Fibroblast of mammary gland (primary cell): Measurements from ENCODE around the gene CHST13.

ENCODE experiments used
- DNase-seq: peaks from one replicate; pipeline ENCODE4 v3.0.0-alpha.2; 2010; ENCODE audit warnings: low read depth
- H3K4me3 ChIP-seq: 2 replicates; pipeline ENCODE4 v1.5.1; 2011; ENCODE audit warnings: low read depth, mild to moderate bottlenecking, low read length, moderate library complexity; ENCODE audit not compliant: control insufficient read depth
- TF ChIP-seq, protein P1 (sequence below): conservative IDR thresholded peaks from 2 replicates; pipeline ENCODE4 v1.5.1; 2011; ENCODE audit warnings: low read depth, low read length, inconsistent platforms; ENCODE audit not compliant: control insufficient read depth, insufficient read depth

CHST13 gene

DNA sequence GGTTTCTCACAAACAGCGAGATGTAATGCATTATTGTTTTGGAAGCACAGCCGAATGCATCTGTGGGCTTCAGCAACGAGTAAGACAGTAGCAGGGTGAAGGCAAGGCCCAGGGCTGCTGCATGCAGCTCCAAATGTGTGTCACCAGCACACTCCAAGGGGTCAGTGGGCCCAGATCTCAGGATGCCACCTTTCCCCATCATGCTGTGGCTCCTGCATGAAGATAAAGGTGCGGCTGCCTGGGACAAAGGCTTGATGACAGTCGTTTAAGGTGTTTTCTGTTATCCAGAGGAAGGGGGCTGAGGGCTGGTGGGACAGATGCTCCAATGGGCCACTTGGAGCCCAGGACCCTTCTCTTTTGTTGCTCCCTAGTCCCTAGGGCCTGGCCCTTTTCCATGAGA is 21.6 kb downstream of the CHST13 start:
- DNase-seq: no peak
- H3K4me3 ChIP-seq: no peak overlapping the region
- TF ChIP-seq, protein P1, sequence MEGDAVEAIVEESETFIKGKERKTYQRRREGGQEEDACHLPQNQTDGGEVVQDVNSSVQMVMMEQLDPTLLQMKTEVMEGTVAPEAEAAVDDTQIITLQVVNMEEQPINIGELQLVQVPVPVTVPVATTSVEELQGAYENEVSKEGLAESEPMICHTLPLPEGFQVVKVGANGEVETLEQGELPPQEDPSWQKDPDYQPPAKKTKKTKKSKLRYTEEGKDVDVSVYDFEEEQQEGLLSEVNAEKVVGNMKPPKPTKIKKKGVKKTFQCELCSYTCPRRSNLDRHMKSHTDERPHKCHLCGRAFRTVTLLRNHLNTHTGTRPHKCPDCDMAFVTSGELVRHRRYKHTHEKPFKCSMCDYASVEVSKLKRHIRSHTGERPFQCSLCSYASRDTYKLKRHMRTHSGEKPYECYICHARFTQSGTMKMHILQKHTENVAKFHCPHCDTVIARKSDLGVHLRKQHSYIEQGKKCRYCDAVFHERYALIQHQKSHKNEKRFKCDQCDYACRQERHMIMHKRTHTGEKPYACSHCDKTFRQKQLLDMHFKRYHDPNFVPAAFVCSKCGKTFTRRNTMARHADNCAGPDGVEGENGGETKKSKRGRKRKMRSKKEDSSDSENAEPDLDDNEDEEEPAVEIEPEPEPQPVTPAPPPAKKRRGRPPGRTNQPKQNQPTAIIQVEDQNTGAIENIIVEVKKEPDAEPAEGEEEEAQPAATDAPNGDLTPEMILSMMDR: no peak

DNA sequence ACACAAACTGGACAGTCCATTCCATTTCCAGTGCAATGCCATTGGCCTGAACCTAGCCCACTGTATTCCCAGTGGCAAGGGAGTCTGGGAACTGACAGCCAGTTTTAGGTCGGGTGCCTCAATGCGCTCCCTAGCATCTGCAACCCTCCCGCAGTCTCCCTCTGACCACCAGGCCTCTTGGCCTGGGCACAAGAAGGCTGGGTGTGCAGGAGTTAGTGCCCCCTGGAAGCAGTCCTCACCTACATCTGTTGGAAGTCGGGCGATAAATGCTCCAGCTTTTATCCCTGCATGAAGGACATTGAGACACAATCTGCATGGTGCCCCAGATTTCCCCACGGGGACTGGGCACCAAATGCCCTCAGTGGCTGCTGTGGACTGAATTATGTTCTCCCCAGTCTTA is 22.1 kb downstream of the CHST13 start:
- TF ChIP-seq, protein P1: no peak
- no peak for DNase-seq
- H3K4me3 ChIP-seq: no peak overlapping the region

DNA sequence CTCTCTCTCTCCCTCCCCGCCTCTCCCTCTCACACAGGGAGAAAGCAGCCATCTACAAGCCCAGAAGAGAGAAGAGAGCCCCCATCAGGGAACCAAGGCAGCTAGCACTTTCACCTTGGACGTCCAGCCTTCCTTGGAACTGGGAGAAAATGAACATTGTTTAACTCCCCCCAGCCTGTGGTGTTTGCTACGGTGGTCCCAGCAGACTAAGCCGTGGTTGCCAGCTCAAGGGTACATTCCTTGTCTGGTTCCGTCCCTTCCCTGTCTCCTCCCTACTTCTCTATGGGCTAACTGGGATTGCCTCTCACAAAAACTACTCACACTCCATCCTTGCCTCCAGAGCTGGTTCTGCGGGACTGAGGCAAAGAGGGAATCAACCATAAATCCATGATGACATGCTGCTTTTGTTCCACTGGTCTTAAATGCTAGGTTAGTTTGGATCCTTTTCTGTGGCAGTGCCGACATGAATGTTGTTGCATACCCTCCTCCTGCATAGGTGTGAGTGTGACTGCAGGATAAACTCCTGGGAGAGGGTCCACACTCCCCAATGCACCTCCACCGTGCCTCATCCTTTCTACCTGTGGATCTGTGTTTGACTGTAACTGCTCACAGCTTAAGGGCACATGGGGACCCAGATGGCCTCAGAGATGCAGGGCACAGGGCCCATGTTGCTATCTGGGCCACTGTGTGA is 22.7 kb downstream of the CHST13 start:
- TF ChIP-seq, protein P1: no peak
- no peak overlapping the region for H3K4me3 ChIP-seq
- DNase-seq: no peak

DNA sequence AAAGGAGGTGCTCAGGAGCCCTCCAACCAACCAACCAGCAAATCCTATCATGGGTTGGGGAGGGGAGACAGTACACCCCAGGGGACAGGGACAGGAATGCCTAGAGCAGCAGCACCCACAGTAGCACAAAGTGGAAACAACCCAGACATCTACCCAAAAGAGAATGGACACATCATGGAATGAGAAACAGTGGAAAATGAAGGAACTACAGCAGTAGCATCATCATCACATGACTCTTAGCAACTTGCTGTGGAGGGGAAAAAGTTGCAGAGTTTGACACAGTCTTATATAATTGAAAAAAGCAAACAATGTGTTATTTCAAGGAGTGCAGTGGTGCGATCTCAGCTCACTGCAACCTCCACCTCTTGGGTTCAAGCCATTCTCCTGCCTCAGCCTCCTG is 23.8 kb downstream of the CHST13 start:
- H3K4me3 ChIP-seq: no peak overlapping the region
- no peak for DNase-seq
- TF ChIP-seq, protein P1: no peak

DNA sequence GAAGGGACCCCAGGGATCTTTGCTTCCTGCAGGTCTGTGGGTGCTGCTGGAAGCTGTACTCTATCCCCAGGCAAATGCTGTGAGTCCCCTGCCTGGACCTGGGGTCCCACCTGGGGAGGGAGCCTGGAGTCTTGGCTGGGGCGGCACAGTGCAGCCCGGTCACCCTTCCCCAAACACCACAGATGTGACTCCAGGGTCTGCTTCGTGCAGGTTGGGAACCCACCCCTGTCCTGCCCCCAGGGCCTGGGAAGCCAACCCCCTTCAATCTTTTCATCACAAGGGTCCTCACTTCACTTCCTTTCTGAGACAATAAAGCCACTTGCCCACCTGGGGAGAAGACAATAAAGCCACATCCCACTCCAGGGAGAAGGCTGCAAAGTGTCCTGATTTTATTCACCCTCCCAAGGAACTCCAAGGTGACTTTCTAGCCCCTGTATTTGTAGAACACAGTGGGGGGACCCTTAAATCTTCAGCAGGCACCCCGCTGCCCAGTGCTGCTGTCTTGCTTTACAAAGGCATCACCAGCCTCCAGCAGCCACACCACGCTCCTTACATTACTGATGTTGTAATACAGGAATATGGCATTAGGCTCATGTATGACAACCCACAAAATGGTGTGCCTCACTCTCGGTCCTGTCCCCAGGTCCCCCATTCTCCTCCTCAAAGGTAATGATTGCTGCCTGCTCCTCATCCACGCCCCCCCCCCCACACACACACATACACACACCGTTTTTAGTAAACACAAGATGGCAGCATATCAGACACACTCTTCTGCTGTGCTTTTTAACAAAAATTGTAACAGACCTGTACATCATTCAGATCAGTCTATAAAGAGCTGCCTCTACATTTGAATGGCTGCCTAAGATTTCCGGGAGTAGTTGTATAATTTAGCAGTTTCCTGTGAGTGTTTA is 24.9 kb downstream of the CHST13 start:
- no peak for DNase-seq
- no peak overlapping the region for H3K4me3 ChIP-seq
- TF ChIP-seq, protein P1: no peak

DNA sequence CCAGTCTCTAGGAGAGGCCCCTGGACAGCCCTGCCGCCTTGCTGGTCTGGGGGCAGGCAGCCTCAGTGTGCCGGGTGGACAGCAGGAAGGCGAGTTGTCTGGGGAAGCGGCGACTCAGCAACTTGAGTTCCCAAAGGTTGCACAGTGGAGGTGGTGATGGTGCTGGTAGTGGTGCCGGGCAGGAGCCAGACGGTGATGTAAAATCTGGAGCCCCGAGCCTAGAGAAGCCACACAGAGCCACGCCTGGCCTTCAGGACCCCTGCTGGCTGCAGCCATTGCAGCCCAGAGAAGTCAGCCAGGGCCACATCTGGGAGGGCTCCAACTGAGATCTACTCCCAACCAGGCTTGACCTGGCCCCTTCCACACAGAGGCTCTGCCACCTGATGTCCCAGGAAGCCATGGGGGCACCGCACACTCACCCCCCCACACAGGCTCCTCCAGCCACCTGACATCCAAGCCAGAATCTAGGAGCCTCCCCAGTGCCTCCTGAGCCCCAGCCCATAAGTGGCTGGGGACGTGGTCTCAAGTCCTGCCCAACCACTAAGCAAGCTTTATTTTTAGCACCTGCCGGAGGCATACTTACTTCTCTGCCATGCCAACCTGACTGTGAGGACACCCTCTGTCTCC is 26.0 kb downstream of the CHST13 start:
- DNase-seq: no peak
- TF ChIP-seq, protein P1: no peak
- H3K4me3 ChIP-seq: no peak overlapping the region
